Left colon (tissue), 2 donors: ENCODE data around the gene P2RX6. TPM values are rescaled to one million over a fixed set of nuclear protein-coding genes. Genes with fewer than 3 reads are reported as not detected.

Source experiments
- ATAC-seq: fragments of 200-7000 bp; cut with Tn5 transposase; one replicate; pipeline ENCODE4 v1.9.1; 2020; ENCODE audit warnings: mild to moderate bottlenecking, moderate library complexity
- DNase-seq, 2 donors: peaks; one replicate each; pipeline ENCODE4 v3.0.0-alpha.2; 2020
- intact Hi-C, 2 donors: fragments of 100-400 bp; cut with DNase I in 1 of 2; cut with micrococcal nuclease in 1 of 2; formaldehyde crosslinking; loops; one replicate each; pipeline versions ENCODE4 v1.11.2 to v1.14.0; 2022; cut with DNase I, micrococcal nuclease
- total RNA-seq, 2 donors: library from RNA; stranded (reverse); fragmentation: NEBNext Ultra II Directional; extraction: Animal tissue kit (Norgen Biotek cat#: 25700); gene quantifications; one replicate each; pipeline ENCODE4 v1.2.1, GENCODE V29; 2021
- donor health status: DM: no; HTN: no; CAD: no.
- donor health status: DM: yes; HTN: yes; CAD: no.

Gene P2RX6
- total RNA-seq, 2 donors from 2014 or later = 0.73 to 1.5 TPM

DNA sequence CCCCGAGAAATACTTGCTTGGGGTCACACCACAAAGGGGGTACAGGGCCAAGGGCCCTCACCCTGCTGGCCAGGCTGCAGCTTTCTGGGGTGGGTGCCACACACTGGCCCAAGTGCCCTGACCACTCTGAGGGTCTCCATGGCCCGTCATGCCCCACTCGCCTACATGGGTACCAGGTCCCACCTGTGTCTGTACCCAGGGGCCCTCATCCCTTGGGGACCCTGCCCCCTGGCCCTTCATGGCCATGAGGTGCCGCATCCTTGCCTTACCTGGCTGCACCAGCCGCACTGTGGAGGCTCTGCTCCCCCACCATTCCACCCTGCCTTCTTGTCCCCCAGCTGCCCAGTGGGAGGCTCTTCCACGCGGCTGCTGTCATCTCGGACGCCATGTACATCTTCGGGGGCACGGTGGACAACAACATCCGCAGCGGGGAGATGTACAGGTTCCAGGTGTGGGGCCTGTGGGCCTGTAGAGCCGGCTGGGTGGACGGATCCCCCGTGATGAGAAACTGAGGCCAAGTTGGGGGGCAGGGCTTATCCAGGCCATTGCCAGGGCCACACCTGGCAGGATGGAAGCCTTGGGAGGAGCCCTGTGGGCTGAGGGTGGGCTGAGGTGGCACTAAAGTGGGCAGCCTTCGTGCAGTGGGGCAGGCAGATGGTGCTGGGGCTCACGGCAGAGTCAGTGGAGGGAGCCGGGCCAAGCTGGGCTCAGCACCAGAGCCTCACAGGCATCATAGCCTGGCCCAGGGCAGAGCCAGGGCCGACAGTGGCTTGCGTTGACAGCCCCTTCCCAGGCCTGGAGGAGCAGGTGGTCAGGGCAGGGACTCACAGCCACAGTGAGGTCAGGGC is 22.3 kb upstream of the P2RX6 start:
- no peak for ATAC-seq
- DNase-seq = no peak
- intact Hi-C loops = no loop called here

DNA sequence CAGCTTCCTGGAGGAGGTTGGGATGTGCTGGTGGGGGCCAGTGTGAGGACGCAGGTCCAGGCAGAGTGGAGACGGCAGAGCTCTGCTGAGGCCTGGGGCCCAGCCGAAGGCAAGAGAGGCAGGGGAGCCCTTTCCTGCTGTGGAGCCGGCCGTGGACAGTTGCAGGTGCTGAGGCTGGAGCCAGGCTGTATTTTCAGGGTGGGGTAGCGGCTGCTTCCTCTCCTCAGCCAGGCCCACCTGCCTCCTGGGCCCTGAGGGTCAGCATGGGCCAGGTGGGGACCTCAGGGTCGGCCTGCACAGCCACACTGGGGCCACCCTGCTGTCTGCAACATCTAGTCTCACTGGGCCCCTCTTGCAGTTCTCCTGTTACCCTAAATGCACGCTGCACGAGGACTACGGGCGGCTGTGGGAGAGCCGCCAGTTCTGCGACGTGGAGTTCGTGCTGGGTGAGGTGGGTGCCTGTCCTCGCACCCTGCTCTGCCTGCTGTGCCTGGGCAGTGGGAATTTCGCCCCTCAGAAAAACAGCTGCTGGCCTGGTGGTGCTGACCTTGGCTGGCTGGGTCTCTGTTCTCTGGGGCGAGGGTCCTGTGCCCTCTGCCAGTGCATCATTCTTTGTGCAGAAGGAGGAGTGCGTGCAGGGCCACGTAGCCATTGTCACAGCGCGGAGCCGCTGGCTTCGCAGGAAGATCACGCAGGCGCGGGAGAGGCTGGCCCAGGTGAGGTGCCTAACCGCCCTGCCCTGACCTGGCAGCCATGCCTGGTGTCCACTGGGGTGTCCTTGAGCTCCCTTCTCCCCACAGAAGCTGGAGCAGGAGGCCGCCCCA is 21.4 kb upstream of the P2RX6 start:
- DNase-seq (no peak), ATAC-seq (no peak)
- intact Hi-C loops = no loop called here

DNA sequence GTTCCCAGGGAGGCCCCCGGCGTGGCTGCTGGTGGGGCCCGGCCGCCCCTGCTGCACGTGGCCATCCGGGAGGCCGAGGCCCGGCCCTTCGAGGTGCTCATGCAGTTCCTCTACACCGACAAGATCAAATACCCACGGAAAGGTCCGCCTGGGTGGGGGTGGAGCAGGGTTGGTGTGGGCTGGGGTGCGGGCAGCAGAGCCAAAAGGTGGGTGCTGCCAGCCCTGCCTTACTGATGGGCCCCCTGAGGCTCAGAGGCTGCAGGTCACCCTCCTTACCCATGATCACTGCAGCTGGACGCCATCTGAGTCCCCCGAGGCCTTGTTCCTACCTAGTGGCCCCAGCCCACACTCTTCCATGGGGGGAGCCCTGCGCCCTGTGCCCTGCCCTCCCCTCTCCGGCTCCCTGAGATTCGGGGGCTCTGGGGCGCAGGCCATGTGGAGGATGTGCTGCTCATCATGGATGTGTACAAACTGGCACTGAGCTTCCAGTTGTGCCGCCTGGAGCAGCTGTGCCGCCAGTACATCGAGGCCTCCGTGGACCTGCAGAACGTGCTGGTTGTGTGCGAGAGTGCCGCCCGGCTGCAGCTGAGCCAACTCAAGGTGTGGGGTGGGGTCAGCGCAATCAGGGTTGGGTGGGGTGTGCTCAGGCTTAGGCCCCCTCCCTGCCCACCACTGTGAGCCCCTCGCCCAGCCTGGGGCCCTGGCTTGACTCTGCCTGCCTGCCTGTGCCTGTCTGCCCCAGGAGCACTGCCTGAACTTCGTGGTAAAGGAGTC is 20.6 kb upstream of the P2RX6 start:
- intact Hi-C loops = no loop called here
- DNase-seq (no peak), ATAC-seq (no peak)

DNA sequence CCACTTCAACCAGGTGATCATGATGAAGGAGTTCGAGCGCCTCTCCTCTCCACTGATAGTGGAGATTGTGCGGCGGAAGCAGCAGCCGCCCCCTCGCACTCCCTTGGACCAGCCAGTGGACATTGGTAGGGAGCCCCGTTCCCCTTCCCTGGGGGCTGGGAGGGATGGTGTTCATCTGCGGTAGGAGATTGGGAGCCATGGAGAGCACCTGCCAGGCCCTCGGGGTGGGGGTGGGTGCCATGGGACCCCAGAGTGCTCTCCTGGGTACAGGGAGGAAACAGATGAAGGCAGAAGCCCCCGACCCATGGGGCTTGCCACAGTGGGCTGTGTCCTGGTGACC is 20.1 kb upstream of the P2RX6 start:
- DNase-seq (no peak), ATAC-seq (no peak)
- intact Hi-C loops = no loop called here

DNA sequence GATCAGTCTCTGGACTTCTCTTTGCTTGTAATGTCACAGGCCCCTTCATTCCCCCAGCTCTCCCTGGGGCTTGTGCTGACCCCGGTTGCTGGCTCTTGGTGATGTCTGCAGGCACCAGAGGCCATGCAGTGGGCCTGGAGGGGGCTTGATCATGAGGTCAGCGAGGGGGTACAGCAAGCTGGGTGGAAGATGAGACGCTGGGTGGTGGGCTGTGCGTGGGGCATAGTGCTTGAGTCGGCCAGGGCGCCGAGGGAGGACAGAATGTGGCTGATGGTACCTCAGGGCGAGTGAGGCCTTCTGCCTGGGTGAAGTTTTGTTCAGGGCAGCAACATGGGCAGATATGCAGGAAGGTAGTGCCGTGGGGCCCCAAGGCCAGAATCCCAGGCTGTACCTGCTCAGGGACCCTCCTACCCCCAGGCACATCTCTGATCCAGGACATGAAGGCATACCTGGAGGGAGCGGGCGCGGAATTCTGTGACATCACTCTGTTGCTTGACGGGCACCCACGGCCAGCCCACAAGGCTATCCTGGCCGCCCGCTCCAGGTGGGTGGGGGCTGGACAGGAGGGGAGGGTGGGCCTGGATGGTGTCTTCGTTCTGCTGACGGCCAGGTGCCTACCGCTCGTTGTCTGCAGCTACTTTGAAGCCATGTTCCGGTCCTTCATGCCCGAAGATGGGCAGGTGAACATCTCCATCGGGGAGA is 19.5 kb upstream of the P2RX6 start:
- ATAC-seq (no peak), DNase-seq (no peak)
- intact Hi-C loops = no loop called here

DNA sequence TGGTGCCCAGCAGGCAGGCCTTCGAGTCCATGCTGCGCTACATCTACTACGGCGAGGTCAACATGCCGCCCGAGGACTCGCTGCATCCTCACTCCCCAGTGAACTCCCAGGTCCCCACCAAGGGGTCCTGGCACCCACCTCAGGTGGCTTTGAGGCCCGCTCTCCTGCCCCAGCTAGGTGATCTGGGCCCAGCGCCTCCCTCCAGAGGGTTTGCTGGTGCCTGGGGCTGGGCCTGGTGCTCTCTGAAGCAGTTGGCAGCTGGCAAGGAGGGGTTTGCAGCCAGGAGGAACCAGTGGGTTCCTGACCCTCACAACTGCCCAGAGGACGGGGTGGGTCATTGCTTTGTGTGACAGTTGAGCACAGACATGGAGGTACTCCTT is 18.9 kb upstream of the P2RX6 start:
- ATAC-seq = no peak
- DNase-seq = no peak
- intact Hi-C loops = no loop called here

DNA sequence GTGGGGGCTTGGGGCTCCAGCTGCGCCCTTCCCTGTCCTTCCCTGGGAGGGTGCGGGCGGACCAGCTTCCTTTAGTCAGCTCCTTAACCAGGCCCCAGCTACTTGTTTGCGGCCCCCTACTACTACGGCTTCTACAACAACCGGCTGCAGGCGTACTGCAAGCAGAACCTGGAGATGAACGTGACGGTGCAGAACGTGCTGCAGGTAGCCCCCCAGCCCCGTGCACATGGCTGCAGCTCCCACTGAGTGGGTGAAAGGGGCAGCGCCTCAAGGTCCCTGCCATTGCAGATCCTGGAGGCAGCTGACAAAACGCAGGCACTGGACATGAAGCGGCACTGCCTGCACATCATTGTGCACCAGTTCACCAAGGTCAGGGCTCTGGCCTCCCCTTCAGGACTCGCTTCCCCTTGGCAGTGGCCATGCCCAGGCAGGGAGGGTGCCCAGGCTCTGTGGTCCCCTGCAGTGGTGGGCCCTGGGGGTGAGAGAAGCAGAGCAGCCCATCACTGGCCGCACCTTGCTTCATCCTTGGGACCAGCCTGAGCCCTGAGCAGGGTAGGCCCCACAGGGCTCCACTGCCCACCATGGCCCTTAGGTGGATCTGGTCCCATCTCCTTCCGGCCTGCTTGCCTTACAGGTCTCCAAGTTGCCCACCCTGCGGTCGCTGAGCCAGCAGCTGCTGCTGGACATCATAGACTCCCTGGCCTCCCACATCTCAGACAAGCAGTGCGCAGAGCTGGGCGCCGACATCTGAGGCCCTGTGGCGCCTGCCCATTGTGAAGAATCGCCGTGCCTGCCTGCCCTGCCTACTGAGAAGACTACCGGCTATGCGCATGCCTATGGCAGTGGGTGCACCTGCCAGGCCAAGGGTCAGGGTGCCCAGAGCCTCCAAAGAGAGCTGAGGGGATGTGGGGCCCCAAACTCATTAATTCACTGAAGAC is 18.1 kb upstream of the P2RX6 start:
- DNase-seq = no peak
- intact Hi-C loops = no loop called here
- ATAC-seq = no peak

DNA sequence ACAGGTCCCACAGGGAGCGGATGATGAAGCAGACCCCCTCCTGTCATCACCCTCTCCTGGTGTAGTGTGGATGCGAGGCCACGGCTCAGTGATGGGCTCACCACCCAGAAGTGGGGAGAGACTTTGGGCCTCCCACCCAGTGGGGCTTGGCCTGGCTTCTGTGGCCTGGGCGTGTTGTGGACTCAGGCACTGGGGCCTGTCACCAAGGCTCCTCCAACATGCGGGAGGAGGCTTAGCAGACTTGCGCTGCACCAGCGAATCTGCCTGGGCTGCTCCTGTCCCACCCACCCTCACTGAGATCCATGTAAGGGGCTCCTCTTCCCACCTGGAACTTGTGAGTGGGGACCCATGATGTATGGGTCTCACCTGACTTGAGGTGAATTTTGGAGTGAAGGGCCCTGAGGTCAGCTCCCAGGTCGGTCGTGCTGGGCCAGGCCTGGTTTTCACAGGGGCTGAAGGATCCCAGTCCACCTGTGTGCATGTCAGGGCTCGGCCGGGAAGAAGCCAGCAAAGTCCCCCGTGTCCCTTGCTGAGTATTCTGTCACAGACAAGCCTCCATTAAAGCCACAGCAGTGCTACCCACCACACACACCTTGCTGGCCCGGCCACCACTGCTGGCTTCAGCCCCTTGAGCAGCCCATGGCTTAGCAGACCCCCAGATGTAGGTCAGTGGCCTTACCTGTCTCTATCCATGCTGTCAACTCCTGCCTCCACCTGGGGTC is 17.3 kb upstream of the P2RX6 start:
- ATAC-seq (no peak), DNase-seq (no peak)
- intact Hi-C loops = no loop called here

DNA sequence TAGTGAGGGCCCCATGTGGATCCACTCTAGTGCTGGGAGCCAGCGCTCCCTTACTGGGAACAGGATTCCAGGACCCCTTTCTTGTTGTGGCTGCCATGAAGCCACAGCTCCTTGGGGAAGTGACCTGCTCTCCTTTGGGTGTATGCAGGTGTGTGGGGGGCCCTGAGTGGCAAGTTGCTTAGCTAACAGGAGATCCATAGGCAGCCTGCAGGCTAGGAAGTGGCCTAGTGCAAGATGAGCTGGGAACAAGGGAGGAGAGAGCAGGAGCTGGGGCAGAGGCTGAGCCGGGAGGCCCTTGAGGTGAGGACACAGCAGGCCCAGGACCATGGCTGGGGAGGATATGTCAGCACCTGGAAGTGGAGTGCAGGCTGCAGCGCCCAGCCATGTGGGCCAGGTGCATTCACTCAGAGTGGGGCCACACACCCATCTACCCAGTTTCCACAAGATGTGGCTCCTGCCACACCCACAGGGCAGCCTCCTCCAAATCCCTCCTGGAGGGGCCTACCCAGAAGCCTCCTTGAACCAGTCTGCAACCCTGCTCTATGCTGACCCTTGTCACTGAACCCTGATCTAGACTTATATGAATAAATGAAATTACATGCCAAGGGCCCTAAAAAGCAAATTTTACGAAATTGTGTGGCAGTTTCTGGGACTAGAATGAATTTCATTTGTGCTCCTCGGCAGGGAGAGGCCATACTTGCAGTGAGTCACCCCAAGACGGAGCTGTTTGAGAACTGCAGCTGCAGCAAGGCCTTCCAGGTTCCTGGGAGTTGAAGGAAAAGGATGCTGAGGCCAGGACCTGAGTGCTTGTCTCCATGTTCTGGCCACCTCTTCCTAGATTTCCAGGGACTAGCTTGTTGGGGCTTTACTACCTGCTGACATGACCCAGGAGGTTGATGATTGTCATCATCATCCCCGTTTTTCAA is 16.3 kb upstream of the P2RX6 start:
- intact Hi-C loops = no loop called here
- ATAC-seq (no peak), DNase-seq (no peak)

DNA sequence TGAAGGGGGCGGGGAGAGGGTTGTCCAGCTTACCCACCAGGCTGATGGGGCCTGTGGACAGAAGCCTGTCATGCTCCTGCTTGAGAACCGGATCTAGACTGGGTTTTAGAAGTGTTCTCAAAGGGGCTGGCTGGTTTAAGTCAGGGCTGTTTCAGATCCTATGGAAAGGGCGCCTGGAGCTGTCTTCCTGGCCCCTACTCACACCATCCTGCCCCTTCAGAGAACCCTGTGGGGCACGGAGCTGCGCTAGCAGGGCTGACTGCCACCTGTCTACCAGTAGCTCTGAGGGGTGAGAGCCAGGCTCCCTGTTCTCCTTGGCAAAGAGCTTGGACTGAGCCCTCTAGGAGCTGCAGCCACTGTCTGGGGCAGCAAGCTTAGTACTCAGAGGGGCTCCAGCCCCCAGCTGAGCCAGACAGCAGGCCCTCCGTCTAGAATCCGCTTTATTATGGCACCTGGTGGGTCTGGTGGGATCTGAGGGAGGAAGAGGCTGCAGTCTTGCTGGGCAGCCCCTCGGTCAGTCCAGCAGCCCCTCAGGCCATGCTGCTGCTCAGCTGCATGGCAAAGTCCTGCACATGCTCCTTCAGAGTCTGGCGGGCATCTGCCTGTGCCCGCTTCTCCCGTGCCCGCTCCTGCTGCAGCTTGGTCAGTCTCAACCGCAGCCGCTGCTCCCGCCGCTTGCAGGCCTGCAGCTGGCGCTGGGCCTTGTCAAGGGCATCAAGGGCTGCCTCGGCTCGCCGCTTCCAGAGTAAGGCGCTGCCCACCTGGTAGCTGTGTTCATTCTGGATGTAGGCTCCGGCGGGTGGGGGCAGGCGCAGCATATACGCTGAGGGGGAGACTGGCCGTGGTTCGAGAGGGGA is 15.4 kb upstream of the P2RX6 start:
- intact Hi-C loops = no loop called here
- no peak for ATAC-seq
- no peak for DNase-seq

DNA sequence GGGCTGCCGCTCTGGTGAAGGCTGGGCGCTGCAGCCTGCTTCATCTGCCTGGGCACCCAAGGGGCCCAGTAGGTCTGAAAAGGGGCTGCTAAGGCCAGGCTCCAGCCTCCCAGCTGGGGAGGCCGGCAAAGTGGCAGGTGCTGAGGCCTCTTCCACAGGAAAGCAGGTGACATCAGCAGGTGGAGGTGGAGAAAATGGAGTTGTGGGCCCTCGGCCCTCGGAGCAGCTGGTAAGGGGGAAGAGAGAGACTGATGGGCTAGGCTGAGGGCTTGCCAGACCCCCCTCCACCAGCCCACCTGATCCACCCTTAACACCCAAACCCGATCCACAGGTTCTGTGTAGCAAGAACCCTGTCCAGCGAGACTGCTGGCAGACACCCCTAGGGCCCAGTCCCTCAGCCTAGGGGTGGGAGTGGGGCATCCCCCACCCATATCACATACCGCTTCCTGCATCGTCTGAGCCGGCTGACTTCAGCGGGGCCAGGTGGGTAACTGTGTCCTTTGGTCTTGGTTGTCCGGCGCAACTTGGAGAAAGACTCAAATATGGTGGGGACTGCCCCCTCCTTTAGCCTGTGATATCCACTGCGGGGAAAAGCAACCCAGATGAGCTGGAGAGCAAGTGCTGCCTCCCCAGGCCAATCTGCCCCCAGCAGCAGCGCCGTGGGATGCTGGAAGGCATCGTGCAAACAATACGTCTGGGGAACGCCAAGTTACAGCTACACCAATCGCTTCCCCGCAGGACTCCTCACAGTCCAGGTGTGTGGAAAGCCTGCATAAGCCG is 14.6 kb upstream of the P2RX6 start:
- DNase-seq = no peak
- ATAC-seq = no peak
- intact Hi-C loops = no loop called here

DNA sequence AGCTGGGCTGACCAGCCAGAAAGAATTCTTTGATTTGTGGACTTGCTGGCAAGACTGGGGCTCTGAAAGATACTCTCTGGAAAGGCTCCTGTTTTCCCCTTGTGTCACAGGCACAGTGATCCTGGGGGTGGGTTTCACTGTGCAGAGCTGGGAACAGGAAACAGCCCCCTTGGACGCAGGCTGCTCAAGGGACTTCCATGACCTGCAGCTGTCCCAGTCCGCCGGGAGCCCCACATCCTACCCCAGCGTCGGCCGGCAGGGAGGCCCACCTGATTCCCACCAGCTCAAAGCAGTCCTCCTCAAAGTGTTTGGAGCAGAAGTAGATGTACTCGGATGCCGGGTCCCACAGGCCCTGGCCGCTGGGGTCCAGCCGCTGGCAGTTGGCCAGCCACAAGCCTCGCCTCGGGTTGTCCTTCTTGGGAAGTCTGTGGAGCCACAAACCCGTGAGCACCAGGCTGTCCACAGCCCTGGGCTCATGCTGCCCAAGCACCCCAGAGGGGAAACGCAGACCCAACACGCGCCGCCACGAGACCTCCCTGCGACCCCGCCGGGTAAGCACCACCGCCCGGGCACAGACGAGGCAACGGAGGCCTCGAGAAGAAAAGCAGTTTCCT is 13.9 kb upstream of the P2RX6 start:
- intact Hi-C loops = no loop called here
- DNase-seq = no peak
- no peak for ATAC-seq

DNA sequence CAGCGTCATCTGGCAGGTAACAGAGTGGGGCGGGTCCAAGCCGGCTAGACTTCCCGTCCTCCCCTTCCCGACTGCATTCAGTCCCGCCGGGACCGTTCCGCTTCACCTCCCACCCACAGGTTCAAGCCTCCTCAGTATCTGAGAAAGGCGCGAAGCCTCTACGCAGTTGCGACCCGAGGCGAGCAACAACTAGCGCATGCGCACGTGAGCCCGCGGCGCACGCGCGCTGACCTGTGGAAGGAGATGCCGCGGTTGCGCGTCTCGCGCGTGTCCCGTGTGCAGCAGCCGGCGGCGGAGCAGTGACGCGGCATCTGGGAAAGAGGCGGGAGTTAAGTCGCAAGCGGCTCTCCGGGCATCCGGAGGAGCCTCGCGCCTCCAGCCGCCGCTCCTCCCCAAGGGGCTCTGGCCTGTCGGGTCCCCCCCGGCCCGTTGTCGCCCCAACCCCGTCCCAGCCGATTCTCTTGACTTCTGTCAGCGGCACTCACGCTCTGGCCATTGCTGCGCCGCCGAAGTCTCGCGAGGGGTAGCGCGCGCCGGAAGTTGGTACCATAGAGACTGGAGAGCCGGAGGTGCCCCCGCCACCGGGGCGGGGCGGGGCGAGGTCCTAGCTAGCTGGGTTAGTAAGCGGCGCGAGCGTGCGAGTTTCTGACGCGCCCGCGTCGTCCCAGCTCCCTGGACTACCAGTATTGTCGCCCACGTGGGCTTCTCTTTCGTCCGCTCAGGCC is 13.2 kb upstream of the P2RX6 start, which contains the start of gene THAP7:
Gene THAP7 (minus strand): TSS at position 518 of the 725 bp plus-strand sequence. CDS start 207 bp downstream, at position 311.
- ATAC-seq (peak; percentile 90), DNase-seq (peak; percentile 97 to 98)
- intact Hi-C loops = no loop called here

DNA sequence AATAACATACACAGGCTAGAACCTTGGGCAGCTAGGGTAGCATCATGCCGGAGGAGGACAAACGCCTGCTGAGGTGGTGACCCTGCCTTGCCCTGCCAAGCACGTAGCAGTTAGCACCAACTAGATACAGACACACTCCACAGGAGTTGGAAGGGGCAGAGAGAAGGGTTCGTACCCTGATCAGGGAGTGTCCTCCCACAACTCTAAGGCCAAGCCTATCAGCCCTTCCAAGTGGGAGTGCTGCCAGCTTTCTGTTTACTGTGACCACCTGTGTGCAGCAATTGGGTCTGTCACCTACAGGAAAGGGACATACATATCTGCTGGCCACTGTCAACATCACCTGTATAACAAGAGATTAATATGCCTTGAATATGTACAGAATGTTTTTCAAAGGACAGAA is 11.2 kb upstream of the P2RX6 start:
- DNase-seq (peak; percentile 42 to 69), ATAC-seq (no peak)
- intact Hi-C loops = no loop called here
